GM13977 (cell line): Measurements from ENCODE around the gene CSNK1D.
A peak's percentile ranks its signal among the peaks of the same experiment; 100 is the strongest.

ENCODE experiments used
- DNase-seq: peaks from one replicate; pipeline ENCODE4 v3.0.0; 2012; ENCODE audit warnings: low spot score
- CTCF ChIP-seq: IDR thresholded peaks from 2 replicates; pipeline ENCODE4 v1.5.1; 2012; ENCODE audit warnings: mild to moderate bottlenecking, control low read depth; ENCODE audit not compliant: insufficient read depth; ENCODE audit errors: extremely low read depth, missing control alignments
- in situ Hi-C: fragments of 300-500 bp; cut with MboI; formaldehyde crosslinking; loops from one replicate; pipeline ENCODE4 v1.12.0; 2022; ENCODE audit warnings: low sequenced_read_pairs, low pct_unique_long_range_greater_than_20kb, mixed read lengths, inconsistent platforms; ENCODE audit not compliant: unreplicated experiment

The CSNK1D gene

GRCh38 chr17:82219753-82220709 is 53.5 kb downstream of the CSNK1D start:
- in situ Hi-C loops = no loop called here
- TF ChIP-seq CTCF = no peak
- no peak for DNase-seq

GRCh38 chr17:82219083-82219482 is 54.4 kb downstream of the CSNK1D start:
- TF ChIP-seq CTCF = no peak
- in situ Hi-C loops = no loop called here
- DNase-seq = no peak

- in situ Hi-C loops = no loop called here
- no peak for TF ChIP-seq CTCF
- DNase-seq = no peak
Measured at GRCh38 chr17:82218349-82219075, 55.0 kb downstream of the CSNK1D start.

GRCh38 chr17:82217530-82218204 is 55.8 kb downstream of the CSNK1D start:
- no peak for TF ChIP-seq CTCF
- in situ Hi-C loops = no loop called here
- no peak for DNase-seq

- no peak for DNase-seq
- no peak for TF ChIP-seq CTCF
- in situ Hi-C loops = no loop called here
Measured at GRCh38 chr17:82217120-82217529, 56.4 kb downstream of the CSNK1D start.

- peak; percentile 71 for DNase-seq
- in situ Hi-C loops = no loop called here
Measured at GRCh38 chr17:82216301-82217119, 57.0 kb downstream of the CSNK1D start.

More at GRCh38 chr17:82216301-82217119, 57.0 kb downstream of the CSNK1D start:
- TF ChIP-seq CTCF = no peak
